Right cardiac atrium (tissue), 5 donors: ENCODE measurements around the gene JUND. TPM values are rescaled to one million over a fixed set of nuclear protein-coding genes. Genes with fewer than 3 reads are reported as not detected.

Source experiments
- ATAC-seq, 2 donors: fragments of 200-7000 bp; cut with Tn5 transposase; one replicate each; pipeline versions ENCODE4 v1.8.0 to v1.9.1; 2020; ENCODE audit warnings: moderate library complexity in 2 of 2, mild to moderate bottlenecking in 1 of 2
- DNase-seq, 3 donors: peaks; one replicate each; pipeline ENCODE4 v3.0.0-alpha.2; 2020
- H3K27ac ChIP-seq: one replicate; pipeline ENCODE4 v1.5.1; 2013; ENCODE audit warnings: mild to moderate bottlenecking, low read length, control low read depth, moderate library complexity
- H3K27me3 ChIP-seq: one replicate; pipeline ENCODE4 v1.6.1; 2013; ENCODE audit not compliant: control insufficient read depth, insufficient read depth
- H3K4me1 ChIP-seq: one replicate; pipeline ENCODE4 v1.6.1; 2013; ENCODE audit warnings: low read length; ENCODE audit not compliant: control insufficient read depth, insufficient read depth
- H3K4me3 ChIP-seq: one replicate; pipeline ENCODE4 v1.5.1; 2013; ENCODE audit warnings: low read length, control low read depth
- H3K9me3 ChIP-seq: one replicate; pipeline ENCODE4 v1.6.1; 2013; ENCODE audit warnings: low read length; ENCODE audit not compliant: control insufficient read depth
- WGBS: extraction: QIAGEN DNeasy Blood & Tissue Kit; methylation state at CpG from one replicate; pipeline ENCODE4 v1.1.7; 2013; 5-methylcytosine and 5-hydroxymethylcytosine counted together
- intact Hi-C, 4 donors: fragments of 100-400 bp; cut with DNase I; formaldehyde crosslinking; loops; one replicate each; pipeline versions ENCODE4 v1.11.0 to v1.14.0; 2022 to 2023
- polyA plus RNA-seq: library from polyadenylated mRNA; stranded (reverse); fragments of 200-250 nt; gene quantifications from one replicate; pipeline ENCODE4 v1.2.3, GENCODE V29; 2013
- total RNA-seq, 4 donors: library from RNA; stranded (reverse); fragmentation: NEBNext Ultra II Directional; extraction: Animal tissue kit (Norgen Biotek cat#: 25700); gene quantifications; one replicate each; pipeline ENCODE4 v1.2.1, GENCODE V29; 2021
- donor health status: healthy with polysubstance abuse.
- donor health status: DM: no; HTN: yes; CAD: no.
- donor health status: DM: no; HTN: no; CAD: no.
- donor health status: DM: no; HTN: yes; CAD: no; lungs with severe emphysema.
- donor health status: DM: yes; HTN: yes; CAD: no.

JUND gene
- total and polyA plus RNA-seq, 5 donors = 117 to 233 (median 124) TPM

DNA sequence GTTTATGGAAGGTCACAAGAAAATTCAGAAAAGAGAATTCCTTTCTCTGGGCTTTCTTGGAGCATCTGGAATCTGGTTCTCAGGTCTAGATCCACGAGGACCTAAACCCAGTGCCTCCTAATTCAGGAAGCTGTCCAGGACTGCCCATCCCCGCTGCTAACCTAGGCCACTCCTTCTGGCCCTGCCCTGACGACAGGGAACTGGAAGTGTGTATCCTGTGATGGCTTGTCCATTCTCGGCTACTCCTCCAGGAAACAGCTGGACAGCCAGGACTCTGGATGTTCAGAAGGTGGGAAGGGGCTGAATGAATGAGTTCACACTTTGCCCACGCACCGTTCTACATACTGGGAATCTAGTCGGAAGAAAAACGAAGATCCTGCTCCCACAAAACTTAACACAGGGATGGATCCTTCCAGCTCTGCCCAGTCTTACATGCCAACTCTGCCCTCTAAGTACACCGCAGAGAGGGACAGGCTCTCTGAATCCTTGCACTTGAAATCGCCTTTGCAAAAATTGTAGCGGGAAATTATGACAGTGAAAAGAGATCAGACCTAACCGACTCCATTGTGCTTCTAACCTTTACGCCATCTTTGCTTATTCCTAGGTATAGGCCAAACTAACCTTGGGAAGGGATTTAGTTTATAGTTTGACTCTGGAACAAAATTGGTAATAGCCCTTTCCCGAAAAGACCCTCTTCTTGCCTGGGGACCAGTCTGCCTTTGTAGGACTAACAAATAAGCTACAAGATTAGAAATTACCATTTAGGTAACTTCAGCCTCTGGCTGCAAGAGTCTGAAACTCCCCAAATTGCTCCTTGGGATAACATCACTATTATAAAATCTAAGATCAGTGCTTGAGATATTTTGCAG is 39.7 kb upstream of the JUND start:
- intact Hi-C loops = loop anchor here in 2 of 4 donors (5.0 to 10.0 kb wide), 2 partner anchors 39 to 116 kb away; partner anchors contain the start of genes JUND (in 1 of the 2) and RAB3A (in 1 of the 2)
- H3K4me3 ChIP-seq = no peak overlapping the region
- DNase-seq (peak in 1 of 3 donors; percentile 38), ATAC-seq (no peak)
- WGBS = 60% methylated on average over 14 of the region's 14 CpGs
- H3K9me3 ChIP-seq = no peaks in the 10 kb centered on the region
- H3K4me1 ChIP-seq = peaks cover 6% of the 10 kb centered on the region
- peak overlapping the region; percentile 12 for H3K27ac ChIP-seq
- no peaks in the 10 kb centered on the region for H3K27me3 ChIP-seq

DNA sequence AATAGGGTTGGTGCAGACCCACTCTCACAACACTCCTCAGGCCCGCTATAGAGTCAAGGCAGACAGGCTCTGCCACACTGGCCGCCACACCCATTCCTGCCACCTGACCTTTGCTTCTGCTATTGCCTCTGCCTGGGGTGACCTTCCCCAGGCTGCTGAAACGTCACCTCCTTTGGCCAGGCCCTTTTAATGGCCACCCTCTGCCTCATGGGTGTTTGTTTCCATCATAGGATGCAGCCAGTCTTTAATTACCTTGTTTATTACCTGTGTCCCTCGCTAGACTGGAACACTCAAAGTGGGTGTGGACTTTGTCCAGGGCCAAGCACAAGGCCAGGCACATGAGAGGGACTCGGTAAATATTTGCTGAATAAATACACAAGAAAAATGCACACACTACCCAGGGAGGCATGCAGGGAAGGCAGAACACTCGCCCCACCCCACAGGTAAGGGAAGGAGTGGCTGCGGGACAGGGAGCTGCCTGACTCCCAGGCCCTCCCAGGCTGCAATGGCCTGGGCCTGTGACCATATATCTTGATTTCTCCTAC is 38.2 kb upstream of the JUND start:
- ATAC-seq (no peak), DNase-seq (peak in 1 of 3 donors; percentile 59)
- no peak overlapping the region for H3K27ac ChIP-seq
- peaks cover 6% of the 10 kb centered on the region for H3K4me1 ChIP-seq
- intact Hi-C loops = loop anchor here in 2 of 4 donors (5.0 to 10.0 kb wide), 2 partner anchors 37 to 115 kb away; partner anchors contain the start of genes JUND (in 1 of the 2) and RAB3A (in 1 of the 2)
- H3K27me3 ChIP-seq = no peaks in the 10 kb centered on the region
- WGBS = 87% methylated on average over 7 of the region's 7 CpGs
- no peak overlapping the region for H3K4me3 ChIP-seq
- no peaks in the 10 kb centered on the region for H3K9me3 ChIP-seq

DNA sequence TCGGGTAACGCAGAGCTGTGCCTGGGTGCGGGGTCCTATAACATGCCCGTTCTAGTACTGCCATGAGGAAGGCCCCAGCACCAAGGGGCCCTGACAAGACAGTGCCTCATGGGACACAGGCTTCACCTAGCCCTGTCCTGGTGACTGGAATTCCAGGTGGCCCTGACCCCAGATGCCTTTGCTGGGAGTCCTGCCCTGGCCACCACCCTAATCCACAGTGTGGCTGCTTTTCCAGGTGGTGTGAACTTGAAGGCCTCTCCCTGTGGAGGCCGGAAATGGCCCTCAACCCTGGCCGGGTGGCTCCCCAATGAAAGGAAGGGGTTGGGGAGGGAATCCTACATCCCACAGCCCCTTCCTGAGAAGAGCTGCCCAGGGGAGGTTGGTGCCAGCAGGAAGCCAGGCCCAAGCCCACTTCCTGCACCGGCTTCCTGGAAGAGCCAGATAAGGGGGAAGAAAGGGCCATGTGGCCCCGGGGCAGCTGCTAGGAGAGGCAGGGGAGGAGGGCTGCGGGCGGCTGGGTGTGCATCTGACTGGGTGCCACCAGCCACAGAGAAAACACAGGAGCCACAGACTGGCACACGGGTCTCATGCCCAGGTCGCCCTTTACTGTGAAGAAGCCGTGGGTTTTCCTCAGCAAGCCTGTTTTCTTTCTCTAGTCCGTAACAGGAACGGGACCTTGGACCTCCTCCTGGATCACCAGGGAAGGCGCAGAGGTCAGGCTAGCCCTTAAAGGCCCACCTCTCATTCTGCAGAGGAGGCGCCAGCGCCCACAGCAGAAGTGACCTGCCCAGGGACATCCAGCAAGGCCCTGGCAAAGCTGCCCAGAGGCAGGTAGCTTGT is 36.8 kb upstream of the JUND start:
- no peak overlapping the region for H3K4me3 ChIP-seq
- H3K27ac ChIP-seq = peak overlapping the region; percentile 32
- ATAC-seq = peak; percentile 20 to 43
- H3K27me3 ChIP-seq = no peaks in the 10 kb centered on the region
- 58% methylated on average over 18 of the region's 18 CpGs for WGBS
- DNase-seq = peak; percentile 54 to 87 (median 86)
- intact Hi-C loops = no loop called here
- no peaks in the 10 kb centered on the region for H3K9me3 ChIP-seq
- peaks cover 6% of the 10 kb centered on the region for H3K4me1 ChIP-seq

DNA sequence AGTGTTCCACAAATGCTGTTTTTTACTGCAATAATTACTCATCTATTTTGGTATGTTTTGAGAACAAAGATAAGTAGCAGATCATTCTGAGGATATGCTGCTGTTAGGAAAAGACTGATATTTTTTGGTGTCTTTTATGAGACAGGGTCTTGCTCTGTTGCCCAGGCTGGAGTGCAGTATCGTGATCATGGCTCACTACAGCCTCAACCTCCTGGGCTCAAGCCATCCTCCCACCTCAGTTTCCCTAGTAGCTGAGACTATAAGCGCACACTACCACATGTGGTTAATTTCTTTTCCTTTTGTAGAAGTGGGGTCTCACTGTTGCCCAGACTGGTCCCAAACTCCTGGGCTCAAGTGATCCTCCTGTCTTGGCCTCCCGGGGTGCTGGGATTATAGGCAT is 32.0 kb upstream of the JUND start:
- H3K4me1 ChIP-seq = no peaks in the 10 kb centered on the region
- no peak overlapping the region for H3K27ac ChIP-seq
- no peak overlapping the region for H3K4me3 ChIP-seq
- no peak for ATAC-seq
- no peaks in the 10 kb centered on the region for H3K27me3 ChIP-seq
- DNase-seq = no peak
- no peaks in the 10 kb centered on the region for H3K9me3 ChIP-seq
- intact Hi-C loops = no loop called here
- WGBS = 98% methylated on average over 3 of the region's 3 CpGs

DNA sequence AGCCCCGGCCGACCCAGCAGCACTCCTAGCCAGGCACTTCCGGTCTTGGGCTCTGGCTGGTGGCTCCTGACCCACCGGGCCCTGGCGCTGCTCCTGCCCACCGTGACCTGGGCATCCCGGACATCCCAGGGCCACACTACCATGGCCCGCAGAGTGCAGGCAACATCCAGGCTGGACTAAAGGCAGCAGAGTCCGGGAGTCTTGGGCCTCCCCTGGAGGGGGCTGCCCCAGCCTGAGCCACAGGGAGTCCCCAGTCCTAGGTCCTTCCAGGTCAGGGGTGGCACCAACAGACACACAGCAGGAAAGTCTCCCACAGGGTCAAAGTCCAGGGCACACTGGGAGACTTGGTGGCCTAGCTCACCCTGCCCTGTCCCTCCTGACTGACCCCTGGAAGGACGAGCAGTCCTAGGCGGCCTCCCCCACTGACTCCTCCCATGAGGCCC is 30.7 kb upstream of the JUND start:
- no peak for DNase-seq
- Histone ChIP-seq H3K9me3 (no peaks in the 10 kb centered on the region), H3K27ac (no peak overlapping the region), H3K4me1 (no peaks in the 10 kb centered on the region), H3K4me3 (no peak overlapping the region), H3K27me3 (no peaks in the 10 kb centered on the region)
- intact Hi-C loops = no loop called here
- 87% methylated on average over 11 of the region's 11 CpGs for WGBS
- no peak for ATAC-seq

DNA sequence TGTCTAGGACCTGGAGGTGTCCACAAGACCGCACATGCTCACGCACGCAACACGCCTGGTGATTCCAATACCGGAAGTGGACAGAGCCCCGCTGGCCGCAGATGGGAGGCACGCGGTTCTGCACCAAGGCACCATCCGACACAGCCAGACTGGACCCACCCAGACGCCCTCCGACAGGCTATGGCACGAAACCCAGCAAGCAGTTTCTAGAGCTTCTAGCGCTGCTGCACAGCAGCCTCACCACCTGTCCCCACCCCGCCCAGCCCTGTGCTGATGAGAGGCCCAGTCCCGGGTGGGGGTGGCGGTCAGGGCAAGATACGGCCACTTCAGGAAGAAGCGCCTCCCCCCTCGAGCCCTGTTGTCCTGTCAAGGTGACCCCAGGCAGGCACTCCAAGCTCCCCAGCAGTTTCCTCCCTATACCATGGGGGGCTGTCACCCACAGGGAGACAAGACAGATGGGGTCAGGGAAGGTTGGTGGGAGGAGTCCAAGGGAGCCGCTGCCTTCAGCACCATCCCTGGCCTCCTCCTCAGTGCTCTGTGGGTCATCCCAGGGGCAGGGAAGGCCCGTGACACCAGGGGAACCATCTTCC is 30.2 kb upstream of the JUND start:
- no peak for ATAC-seq
- peak in 1 of 3 donors; percentile 51 for DNase-seq
- Histone ChIP-seq H3K4me3 (no peak overlapping the region), H3K9me3 (no peaks in the 10 kb centered on the region), H3K27ac (no peak overlapping the region), H3K27me3 (no peaks in the 10 kb centered on the region), H3K4me1 (no peaks in the 10 kb centered on the region)
- WGBS = 89% methylated on average over 22 of the region's 22 CpGs
- intact Hi-C loops = no loop called here

DNA sequence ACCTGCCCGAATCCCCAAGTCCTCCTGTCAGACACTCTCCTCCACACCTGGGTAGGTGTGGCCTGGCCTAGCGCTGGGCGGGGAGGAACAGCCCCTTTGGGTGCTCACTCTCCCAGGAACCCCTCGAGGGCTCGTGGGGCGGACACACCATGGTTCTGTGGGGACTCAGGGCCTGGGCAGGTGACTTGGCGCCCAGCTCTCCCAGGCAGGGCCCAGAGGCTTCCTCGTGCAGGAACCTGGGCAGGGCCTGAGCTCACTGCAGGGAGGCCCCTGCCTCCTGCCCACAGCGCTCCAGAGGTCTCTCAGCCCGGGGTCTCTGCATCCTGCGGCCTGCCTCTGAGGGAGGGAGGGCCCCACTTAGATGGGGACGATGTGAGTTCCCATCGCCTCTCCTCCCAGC is 29.5 kb upstream of the JUND start:
- intact Hi-C loops = no loop called here
- 93% methylated on average over 13 of the region's 13 CpGs for WGBS
- Histone ChIP-seq H3K4me1 (no peaks in the 10 kb centered on the region), H3K4me3 (no peak overlapping the region), H3K27me3 (no peaks in the 10 kb centered on the region), H3K27ac (no peak overlapping the region), H3K9me3 (no peaks in the 10 kb centered on the region)
- DNase-seq (peak in 2 of 3 donors; percentile 23 to 54), ATAC-seq (no peak)

DNA sequence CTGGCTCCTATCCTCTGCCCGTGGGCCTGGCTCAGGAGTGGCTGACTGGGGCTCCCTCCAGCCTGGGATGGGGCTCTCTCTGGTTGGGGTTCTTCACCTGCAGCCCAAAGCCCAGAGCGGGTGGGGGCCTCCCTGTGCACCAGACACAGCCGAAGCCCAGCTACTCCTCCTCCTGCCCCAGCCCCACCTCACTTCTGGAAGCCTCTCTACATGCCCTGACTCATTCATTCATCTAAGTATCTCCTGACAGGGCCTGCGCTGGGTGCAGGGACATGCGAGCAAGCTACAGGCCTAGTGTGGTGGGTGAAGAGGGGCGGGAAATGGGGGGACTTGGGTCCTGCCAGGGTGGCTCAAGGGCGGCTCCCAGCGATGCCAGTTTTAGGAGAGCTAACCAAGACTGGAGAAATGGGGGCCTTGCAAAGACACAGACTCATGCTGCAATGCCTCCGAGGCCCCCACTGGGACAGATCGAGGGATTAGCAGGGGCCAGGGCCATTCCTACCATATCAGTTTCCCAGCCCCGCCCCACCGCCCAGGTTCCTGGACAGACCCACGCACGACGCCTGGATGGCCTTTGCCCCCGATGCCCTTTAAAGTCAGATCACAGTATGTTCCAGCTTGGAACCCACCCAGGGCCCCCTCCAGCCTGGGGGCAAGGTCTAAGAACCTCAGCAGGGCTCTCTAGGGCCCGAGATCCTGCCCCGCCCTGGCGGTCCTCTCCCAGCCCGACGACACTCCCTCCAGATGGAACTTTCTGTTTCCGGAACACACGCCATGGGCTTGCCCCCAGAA is 28.9 kb upstream of the JUND start:
- H3K9me3 ChIP-seq = no peaks in the 10 kb centered on the region
- H3K27ac ChIP-seq = no peak overlapping the region
- no peaks in the 10 kb centered on the region for H3K27me3 ChIP-seq
- 85% methylated on average over 23 of the region's 23 CpGs for WGBS
- peak in 1 of 3 donors; percentile 57 for DNase-seq
- H3K4me3 ChIP-seq = no peak overlapping the region
- ATAC-seq = no peak
- intact Hi-C loops = no loop called here
- no peaks in the 10 kb centered on the region for H3K4me1 ChIP-seq

DNA sequence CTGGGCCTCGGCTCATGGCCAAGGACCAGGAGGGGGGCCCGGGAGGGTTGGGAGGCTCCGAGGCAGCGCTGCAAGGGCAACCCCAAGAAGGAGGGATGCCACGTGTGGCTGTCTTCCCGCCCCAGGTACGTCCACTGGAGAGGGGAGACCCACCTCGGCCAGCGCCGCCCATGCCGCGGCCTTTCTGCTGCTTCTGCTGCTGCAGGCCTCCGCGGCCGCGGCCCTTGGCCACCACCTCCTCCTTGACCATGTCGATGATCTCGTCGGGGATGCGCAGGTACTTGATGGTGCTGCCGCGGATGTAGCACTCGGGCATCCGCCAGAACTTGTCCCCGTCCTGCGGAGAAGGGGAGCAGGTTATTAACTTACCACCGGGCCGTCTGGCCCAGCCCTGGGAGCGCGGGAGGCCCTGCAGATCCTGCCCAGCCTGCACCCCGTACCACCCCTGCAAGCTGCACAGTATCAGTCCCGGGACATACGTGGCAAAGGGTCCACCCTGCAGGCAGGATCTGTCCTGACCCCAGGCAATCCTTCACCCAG is 28.2 kb upstream of the JUND start:
- H3K27me3 ChIP-seq = no peaks in the 10 kb centered on the region
- no peak overlapping the region for H3K4me3 ChIP-seq
- ATAC-seq (no peak), DNase-seq (peak in 2 of 3 donors; percentile 33 to 55)
- H3K9me3 ChIP-seq = no peaks in the 10 kb centered on the region
- intact Hi-C loops = no loop called here
- no peaks in the 10 kb centered on the region for H3K4me1 ChIP-seq
- H3K27ac ChIP-seq = no peak overlapping the region
- 93% methylated on average over 33 of the region's 33 CpGs for WGBS

DNA sequence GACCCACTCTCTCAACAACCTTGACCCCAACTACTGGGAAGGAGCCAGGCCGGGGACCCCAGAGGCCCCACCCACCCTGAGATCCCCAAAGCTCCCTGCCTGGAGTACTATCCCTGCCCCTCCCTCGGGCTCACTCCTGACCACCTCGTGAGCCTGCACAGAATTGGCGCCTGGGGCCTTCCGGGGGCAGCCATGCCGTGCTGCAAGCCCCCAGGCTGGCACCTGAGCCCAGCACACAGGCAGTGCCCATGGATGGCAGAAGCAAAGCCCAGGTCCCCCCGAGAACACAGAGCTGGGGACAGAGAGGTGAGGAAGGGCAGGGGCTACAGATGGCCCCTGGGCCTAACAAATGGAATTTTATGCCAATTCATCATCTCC is 27.5 kb upstream of the JUND start:
- DNase-seq (peak in 1 of 3 donors; percentile 42), ATAC-seq (no peak)
- intact Hi-C loops = no loop called here
- no peak overlapping the region for H3K4me3 ChIP-seq
- H3K4me1 ChIP-seq = no peaks in the 10 kb centered on the region
- H3K9me3 ChIP-seq = no peaks in the 10 kb centered on the region
- WGBS = 87% methylated on average over 7 of the region's 7 CpGs
- H3K27me3 ChIP-seq = no peaks in the 10 kb centered on the region
- H3K27ac ChIP-seq = no peak overlapping the region
